ENCODE results near the gene COL8A2.

- TF ChIP-seq, protein P1, sequence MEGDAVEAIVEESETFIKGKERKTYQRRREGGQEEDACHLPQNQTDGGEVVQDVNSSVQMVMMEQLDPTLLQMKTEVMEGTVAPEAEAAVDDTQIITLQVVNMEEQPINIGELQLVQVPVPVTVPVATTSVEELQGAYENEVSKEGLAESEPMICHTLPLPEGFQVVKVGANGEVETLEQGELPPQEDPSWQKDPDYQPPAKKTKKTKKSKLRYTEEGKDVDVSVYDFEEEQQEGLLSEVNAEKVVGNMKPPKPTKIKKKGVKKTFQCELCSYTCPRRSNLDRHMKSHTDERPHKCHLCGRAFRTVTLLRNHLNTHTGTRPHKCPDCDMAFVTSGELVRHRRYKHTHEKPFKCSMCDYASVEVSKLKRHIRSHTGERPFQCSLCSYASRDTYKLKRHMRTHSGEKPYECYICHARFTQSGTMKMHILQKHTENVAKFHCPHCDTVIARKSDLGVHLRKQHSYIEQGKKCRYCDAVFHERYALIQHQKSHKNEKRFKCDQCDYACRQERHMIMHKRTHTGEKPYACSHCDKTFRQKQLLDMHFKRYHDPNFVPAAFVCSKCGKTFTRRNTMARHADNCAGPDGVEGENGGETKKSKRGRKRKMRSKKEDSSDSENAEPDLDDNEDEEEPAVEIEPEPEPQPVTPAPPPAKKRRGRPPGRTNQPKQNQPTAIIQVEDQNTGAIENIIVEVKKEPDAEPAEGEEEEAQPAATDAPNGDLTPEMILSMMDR (IDR thresholded peaks at IDR 0.05) = no peak
- TF ChIP-seq SIN3A (IDR thresholded peaks at IDR 0.05; ENCODE audit: borderline replicate concordance, insufficient read depth, low read depth, low read length) (no peak), POLR2AphosphoS5 (IDR thresholded peaks at IDR 0.05; ENCODE audit: low read depth, low read length) (no peak)
Measured at GRCh38 chr1:36170643-36171412, 45.8 kb upstream of the COL8A2 start.

Measured in Panc1 (cell line).